CD4-positive, alpha-beta T cell treated with Interleukin-15 for 4 hours (primary cell): ENCODE data around the gene GIGYF1.
"Not testable (repeated sequence)": the region's sequence is repeated elsewhere in the genome, so short reads cannot be mapped to it uniquely, and the experiment has no call there.

Experiments
- DNase-seq: peaks from one replicate; pipeline ENCODE4 v3.0.0-alpha.2; 2020; ENCODE audit warnings: low spot score

Gene GIGYF1

GRCh38 chr7:100671353-100672327 lies 22.4 kb downstream of the GIGYF1 start:
- DNase-seq: no peak

GRCh38 chr7:100670074-100670473 lies 24.0 kb downstream of the GIGYF1 start:
- DNase-seq: no peak

- not testable (repeated sequence) for DNase-seq
Observed at GRCh38 chr7:100669106-100669505, 24.9 kb downstream of the GIGYF1 start.

- no peak for DNase-seq
Observed at GRCh38 chr7:100668069-100668449, 26.0 kb downstream of the GIGYF1 start.

GRCh38 chr7:100667331-100668068 lies 26.6 kb downstream of the GIGYF1 start:
- DNase-seq: no peak

- no peak for DNase-seq
Observed at GRCh38 chr7:100665168-100665726, 28.8 kb downstream of the GIGYF1 start.

- DNase-seq: not testable (repeated sequence)
Observed at GRCh38 chr7:100662194-100662776, 31.8 kb downstream of the GIGYF1 start.

- DNase-seq: peak; percentile 44
Observed at GRCh38 chr7:100655908-100656674, 38.0 kb downstream of the GIGYF1 start, which contains the start of gene ACTL6B. Gene ACTL6B, minus strand, starts transcription at chr7:100656448. Its CDS starts 94 bp downstream, at chr7:100656354.

- DNase-seq: no peak
Observed at GRCh38 chr7:100654908-100655831, 38.9 kb downstream of the GIGYF1 start.

GRCh38 chr7:100649826-100650565 lies 44.1 kb downstream of the GIGYF1 start:
- no peak for DNase-seq

GRCh38 chr7:100642534-100642907 lies 51.5 kb downstream of the GIGYF1 start:
- no peak for DNase-seq

- DNase-seq: no peak
Observed at GRCh38 chr7:100641860-100642533, 52.1 kb downstream of the GIGYF1 start.

GRCh38 chr7:100641463-100641859 lies 52.6 kb downstream of the GIGYF1 start, which contains the start of gene TFR2:
Gene TFR2, minus strand, starts transcription at chr7:100641552. Its CDS starts 43 bp downstream, at chr7:100641509.
- no peak for DNase-seq

- no peak for DNase-seq
Observed at GRCh38 chr7:100640517-100641440, 53.3 kb downstream of the GIGYF1 start.

- DNase-seq: no peak
Observed at GRCh38 chr7:100639995-100640516, 54.0 kb downstream of the GIGYF1 start.

GRCh38 chr7:100632951-100633717 lies 60.9 kb downstream of the GIGYF1 start:
- peak; percentile 58 for DNase-seq

- no peak for DNase-seq
Observed at GRCh38 chr7:100630066-100630465, 64.0 kb downstream of the GIGYF1 start.
